ENCODE measurements around the gene DUSP6.
A peak's percentile ranks its signal among the peaks of the same experiment; 100 is the strongest.
"Not testable (repeated sequence)": the region's sequence is repeated elsewhere in the genome, so short reads cannot be mapped to it uniquely, and the experiment has no call there.

The DUSP6 gene

DNA sequence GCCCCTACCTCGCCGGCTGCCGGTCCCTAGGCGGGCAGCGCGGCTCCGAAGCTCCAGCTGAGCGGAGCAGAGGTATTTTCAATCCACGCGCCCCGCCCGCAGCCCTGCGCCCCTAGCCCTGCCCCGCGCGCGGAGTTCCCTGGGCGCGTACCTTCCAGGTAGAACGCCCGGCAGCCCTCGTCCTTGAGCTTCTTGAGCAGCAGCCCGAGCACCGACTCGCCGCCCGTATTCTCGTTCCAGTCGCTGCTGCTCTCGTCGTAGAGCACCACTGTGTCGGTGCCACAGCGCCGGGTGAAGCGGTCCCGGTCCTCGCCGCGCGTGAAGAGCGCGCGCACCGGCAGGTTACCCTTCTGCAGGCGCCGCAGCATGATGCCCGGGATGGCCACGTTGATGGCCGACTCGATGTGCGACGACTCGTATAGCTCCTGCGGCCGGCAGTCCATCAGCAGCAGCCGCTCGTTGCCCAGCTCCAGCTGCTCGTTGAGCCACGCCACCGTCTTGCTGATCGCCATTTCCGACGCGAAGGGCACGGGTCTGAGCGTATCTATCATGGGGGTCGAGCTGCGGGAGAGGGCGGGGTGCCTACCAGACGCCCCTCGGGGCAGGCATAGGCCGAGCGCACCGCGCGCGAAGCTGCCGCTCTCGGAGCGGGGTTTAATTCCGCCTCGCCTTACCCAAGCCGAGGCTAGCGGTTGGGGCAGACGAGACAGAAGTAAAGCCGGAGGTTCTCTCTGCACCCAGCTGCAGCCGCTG lies 636 bp downstream of the DUSP6 start:
- DNase-seq: peak; percentile 48

- DNase-seq: peak; percentile 44
These were observed 1.4 kb downstream of the DUSP6 start for GRCh38 chr12:89350630-89351488.

DNA sequence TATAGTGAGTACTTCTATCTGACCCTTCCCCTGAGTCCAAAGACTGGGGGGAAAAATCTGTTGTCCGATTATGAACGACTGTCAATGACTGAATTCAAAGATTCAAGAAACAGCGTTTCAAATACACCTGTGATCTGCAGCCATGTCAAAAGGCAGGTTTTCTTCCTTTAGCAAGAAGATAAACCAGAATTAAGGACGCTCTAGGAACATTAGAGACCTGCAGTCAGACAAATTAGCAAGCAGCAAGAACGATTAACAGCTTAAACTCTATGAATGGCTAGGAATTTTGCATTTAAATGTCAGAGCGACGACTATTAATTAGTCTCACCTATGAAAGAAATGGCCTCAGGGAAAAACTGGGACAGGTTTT lies 2.1 kb downstream of the DUSP6 start:
- no peak for DNase-seq

DNA sequence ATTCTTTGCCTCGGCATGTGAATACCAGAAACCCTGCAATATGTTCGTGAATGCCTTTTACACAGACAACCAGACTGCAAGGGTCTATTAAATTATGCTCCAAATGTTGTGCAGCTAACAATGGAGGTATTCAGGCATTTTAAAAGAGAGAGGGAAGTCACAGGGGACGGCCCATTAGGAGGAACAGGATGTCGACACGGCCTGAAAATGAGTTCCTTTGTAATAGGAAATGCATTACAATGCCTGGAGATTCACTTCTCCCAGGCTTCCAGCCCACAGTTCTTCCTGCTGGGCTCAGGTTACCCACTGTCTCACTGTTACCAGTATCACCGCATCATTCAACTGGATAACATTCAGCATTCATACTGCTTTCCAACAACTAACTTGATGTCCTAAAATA lies 2.5 kb downstream of the DUSP6 start:
- peak; percentile 48 for DNase-seq

DNA sequence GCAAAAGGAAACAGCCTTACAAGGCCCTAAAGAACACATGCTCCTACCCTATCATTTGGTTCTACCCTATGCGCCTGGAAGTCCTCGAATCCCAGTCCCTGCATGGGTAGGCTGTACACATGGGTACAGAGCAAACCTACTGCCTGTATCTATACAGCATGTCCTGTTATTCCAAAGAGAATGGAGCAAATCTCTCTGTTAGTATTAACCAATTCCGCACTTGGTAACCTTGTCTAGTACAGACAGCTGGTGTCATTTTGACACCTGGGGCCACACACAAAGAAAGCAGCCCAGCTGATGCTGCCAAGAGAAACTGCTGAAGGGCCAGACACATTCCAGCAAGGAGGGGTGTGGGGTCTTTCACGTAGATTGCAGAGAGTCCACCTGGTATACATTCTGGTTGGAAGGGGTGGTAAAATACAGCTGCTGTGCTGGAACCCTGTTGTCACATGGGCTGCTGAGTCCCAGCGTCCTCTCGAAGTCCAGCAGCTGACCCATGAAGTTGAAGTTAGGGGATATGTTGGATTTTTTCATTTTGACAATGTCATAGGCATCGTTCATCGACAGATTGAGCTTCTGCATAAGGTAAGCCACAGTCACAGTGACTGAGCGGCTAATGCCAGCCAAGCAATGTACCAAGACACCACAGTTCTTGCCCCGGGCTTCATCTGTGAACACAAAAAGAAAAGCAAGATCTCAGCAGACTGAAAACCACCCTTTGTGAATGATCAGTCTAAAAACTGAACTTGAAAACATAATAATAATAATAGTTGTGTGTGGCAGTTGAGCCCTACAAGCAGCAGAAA lies 3.2 kb downstream of the DUSP6 start:
- DNase-seq: no peak

- no peak for DNase-seq
These were observed 4.9 kb downstream of the DUSP6 start for GRCh38 chr12:89347325-89347829.

GRCh38 chr12:89346741-89347324 lies 5.5 kb downstream of the DUSP6 start:
- DNase-seq: peak; percentile 48

GRCh38 chr12:89345830-89346740 lies 6.2 kb downstream of the DUSP6 start:
- DNase-seq: peak; percentile 93

GRCh38 chr12:89345376-89345775 lies 6.9 kb downstream of the DUSP6 start:
- DNase-seq: no peak

DNA sequence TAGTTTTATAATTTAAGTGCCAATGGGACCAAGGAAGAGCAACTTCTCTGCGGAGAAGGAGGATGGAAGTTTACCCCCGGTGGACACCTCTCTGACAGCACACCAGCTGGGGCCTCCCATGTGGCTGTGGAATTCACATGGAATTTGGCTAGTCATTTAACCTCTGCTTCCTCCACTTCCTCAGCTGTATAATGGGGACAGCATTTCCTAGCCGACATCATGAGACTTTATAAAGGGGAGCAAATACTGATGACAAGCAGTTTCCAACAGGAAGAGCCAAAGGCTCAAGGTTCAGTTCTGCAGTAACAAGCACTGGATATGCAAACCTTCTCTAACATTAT lies 7.5 kb downstream of the DUSP6 start:
- DNase-seq: no peak

GRCh38 chr12:89344043-89344861 lies 8.0 kb downstream of the DUSP6 start:
- DNase-seq: no peak

- DNase-seq: no peak
These were observed 9.2 kb downstream of the DUSP6 start for GRCh38 chr12:89343127-89343526.

DNA sequence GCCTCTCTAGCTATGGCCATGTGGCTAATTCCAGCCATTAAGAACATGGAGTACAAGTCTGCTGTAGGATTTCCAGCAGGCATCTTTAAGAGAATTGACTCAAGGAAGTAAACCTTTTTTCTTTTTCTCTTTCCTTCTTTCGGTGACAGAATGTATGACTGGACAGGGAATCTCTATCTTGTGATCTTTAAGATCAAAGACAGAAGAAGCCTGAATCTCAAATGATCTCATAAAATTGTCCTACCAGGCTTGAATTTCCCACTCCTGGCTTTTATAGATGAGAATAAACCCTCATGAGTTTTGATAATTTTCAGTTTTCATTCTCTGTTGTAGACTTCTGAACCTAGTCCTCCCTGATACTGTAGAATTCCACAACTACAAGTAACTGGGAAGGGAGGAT lies 11.4 kb downstream of the DUSP6 start:
- no peak for DNase-seq

DNA sequence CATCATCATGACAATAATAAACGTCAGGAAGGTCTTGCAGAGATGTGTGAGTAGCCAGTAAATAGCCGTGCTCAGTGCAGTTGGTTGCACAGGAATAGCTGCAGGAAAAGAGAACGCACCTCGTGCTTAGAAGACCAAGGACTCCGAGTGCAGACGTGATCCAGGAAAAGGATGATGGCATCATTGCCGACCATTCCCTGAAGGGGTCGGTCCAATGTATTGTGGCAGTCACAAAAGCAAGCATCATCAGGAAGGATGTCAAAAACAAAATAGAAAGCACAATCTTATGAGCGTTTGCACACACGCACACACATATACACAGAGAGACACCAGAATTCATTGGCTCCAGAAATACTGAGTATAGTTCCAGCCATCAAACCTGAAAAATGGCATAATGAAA lies 12.8 kb downstream of the DUSP6 start:
- no peak for DNase-seq

DNA sequence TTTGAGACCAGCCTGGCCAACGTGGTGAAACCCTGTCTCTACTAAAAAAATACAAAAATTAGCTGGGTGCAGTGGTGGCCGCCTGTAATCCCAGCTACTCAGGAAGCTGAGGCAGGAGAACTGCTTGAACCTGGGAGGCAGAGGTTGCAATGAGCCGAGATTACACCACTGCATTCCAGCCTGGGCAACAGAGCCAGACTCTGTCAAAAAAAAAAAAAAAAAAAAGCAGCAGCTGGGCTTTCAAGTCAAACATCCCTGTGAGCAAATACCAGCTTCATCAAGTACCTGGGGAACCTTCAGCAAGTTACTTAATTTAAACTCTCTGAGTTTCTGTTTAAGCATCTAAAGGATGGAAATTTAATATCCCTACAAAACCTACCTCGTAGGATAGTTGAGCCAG lies 15.2 kb downstream of the DUSP6 start:
- DNase-seq: not testable (repeated sequence)

DNA sequence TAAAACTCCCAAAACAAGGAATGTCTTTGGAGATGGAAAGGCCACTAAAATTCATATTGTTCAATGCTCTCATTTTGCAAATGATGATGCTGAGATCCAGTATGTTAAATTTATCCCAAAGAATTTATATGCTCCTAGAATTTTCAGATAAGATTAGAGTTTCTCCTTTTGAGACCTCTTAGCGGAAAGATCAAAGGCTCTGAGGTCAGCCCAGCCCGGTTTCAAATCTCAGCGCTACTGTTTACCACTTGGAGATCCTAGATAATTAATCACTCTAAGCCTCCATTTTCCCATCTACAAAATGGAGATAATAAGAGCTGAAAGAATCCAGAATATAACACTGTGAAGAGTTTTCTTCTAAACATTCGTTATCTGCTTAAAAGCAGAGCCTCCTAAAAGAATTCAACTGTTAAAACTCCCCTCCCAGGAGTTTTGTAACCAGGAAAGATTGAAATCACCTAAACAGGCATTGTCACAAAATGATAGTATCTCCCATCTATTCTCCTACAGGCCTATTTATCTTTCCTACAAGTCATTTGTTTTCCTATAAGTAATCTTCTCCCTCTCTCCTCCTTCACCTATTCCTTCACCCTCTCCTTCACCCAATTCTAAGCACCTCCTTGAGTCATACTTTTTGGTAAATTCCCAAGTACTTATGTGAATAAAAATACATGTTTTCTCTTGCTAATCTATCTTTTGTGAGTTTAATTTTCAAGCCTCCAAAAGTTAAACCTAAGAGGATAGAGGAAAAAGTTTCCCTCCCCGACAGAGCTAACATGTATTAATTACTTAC lies 16.7 kb downstream of the DUSP6 start:
- DNase-seq: no peak

GRCh38 chr12:89334548-89335169 lies 17.6 kb downstream of the DUSP6 start:
- no peak for DNase-seq

DNA sequence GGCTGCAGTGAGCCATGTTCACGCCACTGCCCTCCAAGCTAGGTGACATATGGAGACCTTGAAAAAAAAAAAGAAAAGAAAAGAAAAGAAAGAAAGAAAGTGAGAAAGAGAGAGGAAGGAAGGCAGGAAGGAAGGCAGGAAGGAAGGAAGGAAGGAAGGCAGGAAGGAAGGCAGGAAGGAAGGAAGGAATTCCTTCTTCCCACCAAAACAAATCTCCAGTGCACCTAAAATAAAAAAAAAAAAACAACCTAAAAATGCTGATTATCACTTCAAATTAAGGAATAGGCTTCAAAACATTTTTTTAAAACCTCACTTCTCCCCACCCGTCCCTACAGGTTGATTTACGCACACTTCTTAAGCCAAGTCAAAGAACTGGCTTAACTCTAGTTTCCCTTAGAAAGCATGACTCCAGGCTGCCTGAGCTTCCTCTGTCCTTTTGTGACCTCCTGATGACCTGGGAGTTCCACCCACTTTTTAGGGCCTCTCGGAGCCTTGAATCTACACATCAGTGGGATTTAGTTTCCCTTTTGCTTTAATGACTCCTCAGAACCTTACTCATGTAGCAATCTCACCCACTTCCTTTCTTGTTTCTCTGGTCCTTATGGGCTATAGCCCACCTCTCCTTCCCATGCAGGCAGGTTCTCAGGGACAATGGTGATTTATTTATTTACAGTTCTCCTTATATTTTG lies 18.6 kb downstream of the DUSP6 start:
- peak; percentile 39 for DNase-seq
